ENCODE data around the gene SYT3. TPM values are rescaled to one million over a fixed set of nuclear protein-coding genes. Genes with fewer than 3 reads are reported as not detected.

The SYT3 gene
- total and polyA plus RNA-seq, 2 of the 13 experiments (the other 11 are each of a cell fraction or from before 2014, with no cell fraction given), result not detected

DNA sequence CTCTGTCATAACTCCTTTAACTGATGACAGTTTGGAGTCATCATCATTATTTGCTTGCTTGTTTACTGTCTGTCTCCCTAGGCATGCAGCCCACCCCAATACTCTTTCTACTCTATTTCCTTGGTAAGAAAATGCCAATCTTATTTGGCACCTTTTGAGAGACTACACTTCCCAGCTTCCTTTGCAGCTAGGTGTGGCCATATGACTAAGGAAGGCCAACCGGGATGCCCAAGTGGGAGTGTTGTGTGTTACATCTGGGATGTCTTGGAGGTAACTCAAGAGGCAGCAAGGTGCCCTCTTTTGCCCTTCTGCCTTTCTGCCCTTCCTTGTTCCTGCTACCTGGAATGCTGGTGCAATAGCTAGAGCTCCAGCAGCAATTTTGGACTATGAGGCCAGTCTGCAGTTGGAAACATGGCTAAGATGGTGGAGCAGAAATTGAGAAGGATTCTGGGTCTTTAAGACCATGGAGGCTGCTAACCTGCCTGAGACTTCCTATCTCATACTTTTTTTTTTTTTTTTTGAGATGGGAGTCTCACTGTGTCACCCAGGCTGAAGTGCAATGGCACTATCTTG, 37.0 kb upstream of the SYT3 start:
- H3K36me3 ChIP-seq (replicated peaks in 1 of 2; ENCODE audit: control insufficient read depth in 1 of 2, insufficient read depth in 2 of 2, low read length in 2 of 2), result no peaks in the 10 kb centered on the region
- ATAC-seq (no peak), DNase-seq (ENCODE audit: low spot score) (no peak), FAIRE-seq (no peak)
- H3K27ac ChIP-seq (ENCODE audit: extremely low read length, insufficient read depth, low read length), result no peak overlapping the region
- no peaks in the 10 kb centered on the region for H4K20me1 ChIP-seq (ENCODE audit: insufficient read depth, low read length)
- H3K79me2 ChIP-seq (ENCODE audit: insufficient read depth, low read length), result no peaks in the 10 kb centered on the region
- BruUV-seq (replicated peaks), result no TSS peak
- H3K4me2 ChIP-seq (ENCODE audit: low read depth, low read length), result no peak overlapping the region
- peaks cover 5 to 29% of the 10 kb centered on the region in 2 experiments; a peak in 4 of 5 replicates for H3K27me3 ChIP-seq (ENCODE audit: control insufficient read depth in 1 of 2, insufficient read depth in 2 of 2, low read length in 2 of 2)
- in situ Hi-C loops (cut with HindIII; ENCODE audit: extremely low pct_ligation_motif_present, low pct_unique_long_range_greater_than_20kb) (no loop called here), intact Hi-C loops (cut with micrococcal nuclease; ENCODE audit: unreplicated experiment) (no loop called here)
- H3K9me3 ChIP-seq (ENCODE audit: low read length), result no peaks in the 10 kb centered on the region
- ChIA-PET CTCF (ENCODE audit: low intra/inter-chr PET ratio, low total read pairs) (no interaction called here), POLR2A (no interaction called here)
- no peaks in the 10 kb centered on the region for H3K4me1 ChIP-seq (ENCODE audit: insufficient read depth, low read length)
- H3K4me3 ChIP-seq (replicated peaks in 1 of 3; ENCODE audit: insufficient read depth in 1 of 3, low read depth in 2 of 3, low read length in 3 of 3), result no peak overlapping the region
- H3K9ac ChIP-seq (ENCODE audit: insufficient read depth, low read depth, low read length), result no peak overlapping the region
- no peak overlapping the region for H2AFZ ChIP-seq (ENCODE audit: low read length)
- WGBS (ENCODE audit: low lambda C conversion rate), result 0% methylated on average over 1 of the region's 1 CpG
- TF ChIP-seq, protein P1, sequence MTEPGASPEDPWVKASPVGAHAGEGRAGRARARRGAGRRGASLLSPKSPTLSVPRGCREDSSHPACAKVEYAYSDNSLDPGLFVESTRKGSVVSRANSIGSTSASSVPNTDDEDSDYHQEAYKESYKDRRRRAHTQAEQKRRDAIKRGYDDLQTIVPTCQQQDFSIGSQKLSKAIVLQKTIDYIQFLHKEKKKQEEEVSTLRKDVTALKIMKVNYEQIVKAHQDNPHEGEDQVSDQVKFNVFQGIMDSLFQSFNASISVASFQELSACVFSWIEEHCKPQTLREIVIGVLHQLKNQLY (CRISPR knock-in tag; IDR thresholded peaks at IDR 0.05), result no peak
- TF ChIP-seq, protein P2, sequence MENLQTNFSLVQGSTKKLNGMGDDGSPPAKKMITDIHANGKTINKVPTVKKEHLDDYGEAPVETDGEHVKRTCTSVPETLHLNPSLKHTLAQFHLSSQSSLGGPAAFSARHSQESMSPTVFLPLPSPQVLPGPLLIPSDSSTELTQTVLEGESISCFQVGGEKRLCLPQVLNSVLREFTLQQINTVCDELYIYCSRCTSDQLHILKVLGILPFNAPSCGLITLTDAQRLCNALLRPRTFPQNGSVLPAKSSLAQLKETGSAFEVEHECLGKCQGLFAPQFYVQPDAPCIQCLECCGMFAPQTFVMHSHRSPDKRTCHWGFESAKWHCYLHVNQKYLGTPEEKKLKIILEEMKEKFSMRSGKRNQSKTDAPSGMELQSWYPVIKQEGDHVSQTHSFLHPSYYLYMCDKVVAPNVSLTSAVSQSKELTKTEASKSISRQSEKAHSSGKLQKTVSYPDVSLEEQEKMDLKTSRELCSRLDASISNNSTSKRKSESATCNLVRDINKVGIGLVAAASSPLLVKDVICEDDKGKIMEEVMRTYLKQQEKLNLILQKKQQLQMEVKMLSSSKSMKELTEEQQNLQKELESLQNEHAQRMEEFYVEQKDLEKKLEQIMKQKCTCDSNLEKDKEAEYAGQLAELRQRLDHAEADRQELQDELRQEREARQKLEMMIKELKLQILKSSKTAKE (CRISPR knock-in tag; IDR thresholded peaks at IDR 0.05; ENCODE audit: borderline replicate concordance), result no peak
- TF ChIP-seq, protein P3, sequence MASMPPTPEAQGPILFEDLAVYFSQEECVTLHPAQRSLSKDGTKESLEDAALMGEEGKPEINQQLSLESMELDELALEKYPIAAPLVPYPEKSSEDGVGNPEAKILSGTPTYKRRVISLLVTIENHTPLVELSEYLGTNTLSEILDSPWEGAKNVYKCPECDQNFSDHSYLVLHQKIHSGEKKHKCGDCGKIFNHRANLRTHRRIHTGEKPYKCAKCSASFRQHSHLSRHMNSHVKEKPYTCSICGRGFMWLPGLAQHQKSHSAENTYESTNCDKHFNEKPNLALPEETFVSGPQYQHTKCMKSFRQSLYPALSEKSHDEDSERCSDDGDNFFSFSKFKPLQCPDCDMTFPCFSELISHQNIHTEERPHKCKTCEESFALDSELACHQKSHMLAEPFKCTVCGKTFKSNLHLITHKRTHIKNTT (CRISPR knock-in tag; IDR thresholded peaks at IDR 0.05), result no peak
- TF ChIP-seq ZNF230 (CRISPR knock-in tag; IDR thresholded peaks at IDR 0.05) (no peak), BCL6 (CRISPR knock-in tag; IDR thresholded peaks at IDR 0.05) (no peak), ZKSCAN1 (IDR thresholded peaks at IDR 0.05; ENCODE audit: low read length) (no peak), ZNF775 (CRISPR knock-in tag; IDR thresholded peaks at IDR 0.05; ENCODE audit: borderline replicate concordance) (no peak)
- TF ChIP-seq, protein P4, sequence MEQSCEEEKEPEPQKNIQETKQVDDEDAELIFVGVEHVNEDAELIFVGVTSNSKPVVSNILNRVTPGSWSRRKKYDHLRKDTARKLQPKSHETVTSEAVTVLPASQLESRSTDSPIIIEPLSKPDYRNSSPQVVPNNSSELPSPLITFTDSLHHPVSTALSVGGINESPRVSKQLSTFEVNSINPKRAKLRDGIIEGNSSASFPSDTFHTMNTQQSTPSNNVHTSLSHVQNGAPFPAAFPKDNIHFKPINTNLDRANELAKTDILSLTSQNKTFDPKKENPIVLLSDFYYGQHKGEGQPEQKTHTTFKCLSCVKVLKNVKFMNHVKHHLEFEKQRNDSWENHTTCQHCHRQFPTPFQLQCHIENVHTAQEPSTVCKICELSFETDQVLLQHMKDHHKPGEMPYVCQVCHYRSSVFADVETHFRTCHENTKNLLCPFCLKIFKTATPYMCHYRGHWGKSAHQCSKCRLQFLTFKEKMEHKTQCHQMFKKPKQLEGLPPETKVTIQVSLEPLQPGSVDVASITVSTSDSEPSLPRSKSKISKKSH (CRISPR knock-in tag; IDR thresholded peaks at IDR 0.05; ENCODE audit: borderline replicate concordance), result no peak
- TF ChIP-seq, protein P5, sequence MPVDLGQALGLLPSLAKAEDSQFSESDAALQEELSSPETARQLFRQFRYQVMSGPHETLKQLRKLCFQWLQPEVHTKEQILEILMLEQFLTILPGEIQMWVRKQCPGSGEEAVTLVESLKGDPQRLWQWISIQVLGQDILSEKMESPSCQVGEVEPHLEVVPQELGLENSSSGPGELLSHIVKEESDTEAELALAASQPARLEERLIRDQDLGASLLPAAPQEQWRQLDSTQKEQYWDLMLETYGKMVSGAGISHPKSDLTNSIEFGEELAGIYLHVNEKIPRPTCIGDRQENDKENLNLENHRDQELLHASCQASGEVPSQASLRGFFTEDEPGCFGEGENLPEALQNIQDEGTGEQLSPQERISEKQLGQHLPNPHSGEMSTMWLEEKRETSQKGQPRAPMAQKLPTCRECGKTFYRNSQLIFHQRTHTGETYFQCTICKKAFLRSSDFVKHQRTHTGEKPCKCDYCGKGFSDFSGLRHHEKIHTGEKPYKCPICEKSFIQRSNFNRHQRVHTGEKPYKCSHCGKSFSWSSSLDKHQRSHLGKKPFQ (CRISPR knock-in tag; IDR thresholded peaks at IDR 0.05; ENCODE audit: insufficient replicate concordance), result no peak
- TF ChIP-seq, protein P6, sequence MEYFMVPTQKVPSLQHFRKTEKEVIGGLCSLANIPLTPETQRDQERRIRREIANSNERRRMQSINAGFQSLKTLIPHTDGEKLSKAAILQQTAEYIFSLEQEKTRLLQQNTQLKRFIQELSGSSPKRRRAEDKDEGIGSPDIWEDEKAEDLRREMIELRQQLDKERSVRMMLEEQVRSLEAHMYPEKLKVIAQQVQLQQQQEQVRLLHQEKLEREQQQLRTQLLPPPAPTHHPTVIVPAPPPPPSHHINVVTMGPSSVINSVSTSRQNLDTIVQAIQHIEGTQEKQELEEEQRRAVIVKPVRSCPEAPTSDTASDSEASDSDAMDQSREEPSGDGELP (IDR thresholded peaks at IDR 0.05; ENCODE audit: borderline replicate concordance, low read depth), result no peak
- TF ChIP-seq, protein P7, sequence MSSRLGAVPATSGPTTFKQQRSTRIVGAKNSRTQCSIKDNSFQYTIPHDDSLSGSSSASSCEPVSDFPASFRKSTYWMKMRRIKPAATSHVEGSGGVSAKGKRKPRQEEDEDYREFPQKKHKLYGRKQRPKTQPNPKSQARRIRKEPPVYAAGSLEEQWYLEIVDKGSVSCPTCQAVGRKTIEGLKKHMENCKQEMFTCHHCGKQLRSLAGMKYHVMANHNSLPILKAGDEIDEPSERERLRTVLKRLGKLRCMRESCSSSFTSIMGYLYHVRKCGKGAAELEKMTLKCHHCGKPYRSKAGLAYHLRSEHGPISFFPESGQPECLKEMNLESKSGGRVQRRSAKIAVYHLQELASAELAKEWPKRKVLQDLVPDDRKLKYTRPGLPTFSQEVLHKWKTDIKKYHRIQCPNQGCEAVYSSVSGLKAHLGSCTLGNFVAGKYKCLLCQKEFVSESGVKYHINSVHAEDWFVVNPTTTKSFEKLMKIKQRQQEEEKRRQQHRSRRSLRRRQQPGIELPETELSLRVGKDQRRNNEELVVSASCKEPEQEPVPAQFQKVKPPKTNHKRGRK (CRISPR knock-in tag; IDR thresholded peaks at IDR 0.05), result no peak
- TF ChIP-seq, protein P8, sequence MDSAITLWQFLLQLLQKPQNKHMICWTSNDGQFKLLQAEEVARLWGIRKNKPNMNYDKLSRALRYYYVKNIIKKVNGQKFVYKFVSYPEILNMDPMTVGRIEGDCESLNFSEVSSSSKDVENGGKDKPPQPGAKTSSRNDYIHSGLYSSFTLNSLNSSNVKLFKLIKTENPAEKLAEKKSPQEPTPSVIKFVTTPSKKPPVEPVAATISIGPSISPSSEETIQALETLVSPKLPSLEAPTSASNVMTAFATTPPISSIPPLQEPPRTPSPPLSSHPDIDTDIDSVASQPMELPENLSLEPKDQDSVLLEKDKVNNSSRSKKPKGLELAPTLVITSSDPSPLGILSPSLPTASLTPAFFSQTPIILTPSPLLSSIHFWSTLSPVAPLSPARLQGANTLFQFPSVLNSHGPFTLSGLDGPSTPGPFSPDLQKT (CRISPR knock-in tag; IDR thresholded peaks at IDR 0.05; ENCODE audit: borderline replicate concordance), result no peak

Measured in HepG2 (cell line).